Right renal pelvis (tissue), 4 donors: ENCODE results near the gene HOXA7. TPM values are rescaled to one million over a fixed set of nuclear protein-coding genes. Genes with fewer than 3 reads are reported as not detected.

Experiments used
- DNase-seq, 4 donors: peaks; one replicate each; pipeline ENCODE4 v3.0.0-alpha.2; 2013; ENCODE audit warnings: low read depth in 4 of 4, low spot score in 3 of 4, missing footprints in 1 of 4
- polyA plus RNA-seq, 4 donors: library from polyadenylated mRNA; unstranded; fragments of 120-200 nt; gene quantifications; one replicate each; pipeline ENCODE4 v1.2.1, GENCODE V29; 2013; ENCODE audit not compliant: insufficient read length in 4 of 4

The HOXA7 gene
- polyA plus RNA-seq, 4 donors, result 28.8 to 32.1 (median 31.2) TPM

- no peak for DNase-seq
Measured at GRCh38 chr7:27124096-27124901, 32.2 kb downstream of the HOXA7 start.

GRCh38 chr7:27123477-27124053 is 32.9 kb downstream of the HOXA7 start:
- no peak for DNase-seq

- DNase-seq, result no peak
Measured at GRCh38 chr7:27123007-27123476, 33.4 kb downstream of the HOXA7 start.

GRCh38 chr7:27122077-27122910 is 34.2 kb downstream of the HOXA7 start:
- no peak for DNase-seq

GRCh38 chr7:27121684-27122076 is 34.8 kb downstream of the HOXA7 start:
- no peak for DNase-seq

GRCh38 chr7:27119412-27119911 is 37.0 kb downstream of the HOXA7 start:
- no peak for DNase-seq

- DNase-seq, result no peak
Measured at GRCh38 chr7:27118580-27118979, 37.9 kb downstream of the HOXA7 start.

GRCh38 chr7:27117887-27118491 is 38.5 kb downstream of the HOXA7 start:
- DNase-seq, result no peak

GRCh38 chr7:27116962-27117886 is 39.3 kb downstream of the HOXA7 start:
- no peak for DNase-seq

- DNase-seq, result no peak
Measured at GRCh38 chr7:27116031-27116961, 40.2 kb downstream of the HOXA7 start.

GRCh38 chr7:27115221-27116026 is 41.1 kb downstream of the HOXA7 start:
- DNase-seq, result no peak

- no peak for DNase-seq
Measured at GRCh38 chr7:27114881-27115220, 41.6 kb downstream of the HOXA7 start.

GRCh38 chr7:27113991-27114769 is 42.3 kb downstream of the HOXA7 start:
- no peak for DNase-seq

- peak in 3 of 4 donors; percentile 84 to 91 (median 90) for DNase-seq
Measured at GRCh38 chr7:27112955-27113949, 43.2 kb downstream of the HOXA7 start.

- no peak for DNase-seq
Measured at GRCh38 chr7:27112361-27112760, 44.1 kb downstream of the HOXA7 start.
